HG03469 (cell line): ENCODE measurements around the gene PPP1R15B.

ENCODE experiments used
- ATAC-seq: cut with Tn5 transposase; IDR thresholded peaks from one replicate; pipeline ENCODE4 v1.9.1; 2021; ENCODE audit warnings: mild to moderate bottlenecking, moderate library complexity, moderate number of reproducible peaks; ENCODE audit not compliant: unreplicated experiment

PPP1R15B gene

DNA sequence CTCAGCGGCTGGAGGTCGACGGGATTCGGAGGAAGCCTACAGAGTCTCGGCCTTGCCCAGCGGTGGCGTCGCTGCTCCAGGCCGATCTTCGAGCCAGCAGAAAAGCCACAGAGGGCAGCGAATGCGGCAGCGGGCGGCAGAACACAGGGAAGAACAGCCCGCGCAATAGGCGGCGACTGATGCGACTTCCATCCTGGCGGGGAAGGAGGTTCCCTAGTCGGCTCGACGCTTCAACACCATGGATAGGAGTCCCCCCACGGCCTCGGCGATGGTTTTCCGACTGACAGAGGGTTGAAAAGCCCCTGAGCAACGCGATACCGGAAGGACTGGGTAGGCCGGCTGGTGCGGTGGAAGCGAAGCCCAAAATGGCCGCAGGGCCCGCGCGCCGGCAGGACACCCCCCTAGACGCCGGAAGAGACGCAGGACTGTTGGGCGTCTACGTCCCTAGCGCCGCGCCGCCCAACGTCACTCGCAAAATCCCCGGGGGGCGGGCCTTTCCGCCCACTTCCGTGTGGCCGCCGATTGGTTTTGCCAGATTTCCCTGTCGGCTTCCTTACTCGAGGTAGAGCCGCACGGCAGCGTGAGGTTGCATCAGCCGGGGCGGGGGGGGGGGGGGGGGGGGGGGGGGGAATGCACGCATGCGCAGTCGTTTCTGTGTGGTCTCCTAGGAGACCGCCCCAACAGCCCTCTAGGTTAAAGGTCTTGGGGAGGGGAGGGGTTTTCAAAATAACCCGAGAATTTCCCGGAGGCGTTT lies at the start of gene PPP1R15B:
Gene PPP1R15B (minus strand): TSS at position 367 of the 754 bp plus-strand sequence. CDS start 406 bp downstream, outside the sequence.
- peak; percentile 79 for ATAC-seq

DNA sequence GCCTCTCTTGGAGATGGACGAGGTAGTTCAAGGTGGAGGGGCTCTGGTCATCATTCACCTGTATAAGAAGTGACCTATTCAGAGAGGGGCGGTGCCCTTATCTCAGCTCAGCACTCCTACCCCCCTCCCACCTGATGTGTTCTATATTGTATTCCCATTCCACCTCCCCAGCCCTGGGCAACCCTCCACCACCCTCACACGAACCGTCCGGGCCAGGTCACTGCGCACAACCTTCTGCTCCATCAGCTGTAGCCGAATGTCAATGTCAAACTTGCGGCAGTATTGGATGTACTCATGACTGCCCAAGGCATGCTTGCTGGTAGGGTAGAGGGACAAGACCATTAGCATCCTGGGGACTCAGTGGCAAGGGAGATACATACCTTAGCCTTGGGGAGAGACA lies 48.7 kb upstream of the PPP1R15B start:
- no peak for ATAC-seq

DNA sequence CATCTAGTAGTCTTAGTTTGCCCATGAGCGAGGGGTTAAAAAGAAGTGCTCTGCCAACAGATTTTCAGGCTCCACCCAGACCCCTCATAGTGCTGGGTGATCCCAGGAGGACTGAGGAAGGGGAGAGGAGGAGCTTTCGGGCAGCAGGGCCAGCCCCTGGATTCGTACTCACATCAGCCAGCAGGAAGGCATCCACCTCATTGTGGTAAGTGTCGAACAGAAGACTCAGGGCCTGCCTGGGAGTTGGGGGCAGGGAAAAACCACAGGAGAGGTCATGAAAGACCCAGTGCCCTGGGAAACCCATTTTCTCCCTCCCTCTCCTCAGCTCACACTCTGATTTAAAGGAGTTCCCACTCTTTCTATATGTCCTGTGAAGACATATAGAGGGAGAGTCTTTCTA lies 48.1 kb upstream of the PPP1R15B start:
- ATAC-seq = no peak

DNA sequence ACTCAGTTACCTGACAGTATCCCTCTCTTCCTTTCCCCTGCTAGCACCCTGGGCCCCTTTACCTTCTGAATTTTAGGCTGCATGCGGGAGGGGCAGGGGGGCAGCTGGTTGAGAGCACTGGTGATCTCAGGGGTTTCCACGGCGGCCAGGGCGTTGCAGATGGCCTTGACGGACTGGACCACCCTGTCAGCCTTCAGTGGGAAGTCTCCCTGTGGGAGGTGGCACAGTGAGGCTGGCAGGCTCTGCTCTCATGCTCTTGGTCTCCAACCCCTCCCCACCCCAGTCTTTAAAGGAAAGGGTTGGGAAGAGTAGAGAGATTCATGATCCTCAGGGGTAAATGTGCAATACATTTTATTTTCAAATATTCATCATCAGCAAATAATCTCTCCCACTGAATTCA lies 46.0 kb upstream of the PPP1R15B start:
- ATAC-seq = no peak

DNA sequence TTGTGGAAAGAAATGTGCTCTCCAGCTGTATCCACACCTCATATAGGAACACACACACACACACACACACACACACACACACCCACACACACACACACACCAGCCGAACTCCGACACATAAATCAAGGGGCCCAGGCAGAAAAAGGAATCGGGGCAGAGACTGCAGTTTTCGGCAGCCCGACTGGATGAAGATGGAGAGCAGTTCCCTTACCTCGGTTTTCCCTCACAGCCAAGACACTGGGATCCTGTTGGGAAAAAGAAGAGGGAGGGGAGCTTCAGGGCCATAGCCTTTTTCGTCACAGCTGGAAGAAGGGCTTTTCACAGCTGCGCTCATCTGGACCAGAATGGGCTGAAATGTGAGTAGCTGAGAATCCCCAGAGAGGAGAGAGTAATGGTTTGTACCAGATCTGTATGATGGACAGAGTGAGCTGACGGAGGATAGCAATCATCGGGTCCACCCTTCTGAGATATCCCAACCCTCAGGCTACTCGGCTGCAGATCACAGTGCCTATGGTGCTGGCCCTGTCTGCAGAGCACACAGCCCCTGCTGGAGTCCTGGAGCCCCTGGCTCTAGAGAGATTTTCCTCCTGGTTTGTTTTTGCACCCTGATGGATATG lies 45.3 kb upstream of the PPP1R15B start:
- no peak for ATAC-seq

DNA sequence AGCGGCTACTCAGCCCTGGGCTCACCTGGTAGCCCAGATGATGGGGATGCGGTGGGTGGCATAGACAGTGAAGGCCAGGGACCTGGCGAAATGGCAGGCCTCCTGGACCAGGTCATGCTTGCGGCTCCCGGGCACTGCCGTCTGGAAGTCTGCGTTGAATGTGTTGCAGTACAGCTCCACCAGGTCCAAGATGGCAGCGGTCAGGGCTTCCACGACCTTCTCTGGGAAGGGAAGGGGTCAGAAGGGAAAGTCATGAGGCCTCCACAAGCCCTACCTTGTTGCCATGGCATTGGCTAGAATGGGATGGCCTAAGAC lies 44.2 kb upstream of the PPP1R15B start:
- no peak for ATAC-seq

DNA sequence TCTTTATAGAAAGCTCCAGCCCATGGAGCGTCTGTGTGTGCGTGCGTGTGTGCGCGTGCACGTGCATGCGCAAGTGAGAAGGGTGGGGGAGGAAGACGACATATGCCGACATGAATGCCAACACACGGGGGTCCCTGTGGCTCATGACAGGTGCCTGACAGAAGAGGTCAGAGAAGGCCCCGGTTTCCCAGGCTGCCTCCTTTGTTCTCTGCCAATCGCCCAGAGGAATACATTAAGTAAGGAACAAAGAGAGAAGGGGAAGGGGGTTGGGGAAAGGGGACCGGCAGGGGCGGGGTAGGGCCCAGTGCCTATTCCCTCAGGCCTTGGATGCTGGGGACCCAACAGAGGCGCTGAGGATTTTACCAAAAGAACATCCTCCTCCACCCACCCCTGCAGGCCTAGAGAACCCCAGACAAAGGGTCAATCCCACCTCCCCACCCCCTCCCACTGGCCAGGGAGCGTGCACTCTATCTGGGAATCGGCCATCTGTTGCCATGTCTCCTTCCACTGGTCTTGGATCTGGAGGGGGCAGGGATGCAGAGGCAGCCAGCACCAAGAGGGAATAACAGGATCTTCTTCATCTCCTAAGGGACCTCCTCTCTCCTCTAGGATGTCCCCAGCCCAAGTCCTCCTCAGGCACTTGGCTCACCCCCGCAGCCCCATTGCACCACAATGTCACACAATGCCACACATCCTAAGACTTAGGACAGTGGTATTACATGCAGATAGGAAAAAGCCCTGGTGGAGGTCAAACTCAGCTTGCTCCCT lies 43.6 kb upstream of the PPP1R15B start:
- ATAC-seq = no peak

DNA sequence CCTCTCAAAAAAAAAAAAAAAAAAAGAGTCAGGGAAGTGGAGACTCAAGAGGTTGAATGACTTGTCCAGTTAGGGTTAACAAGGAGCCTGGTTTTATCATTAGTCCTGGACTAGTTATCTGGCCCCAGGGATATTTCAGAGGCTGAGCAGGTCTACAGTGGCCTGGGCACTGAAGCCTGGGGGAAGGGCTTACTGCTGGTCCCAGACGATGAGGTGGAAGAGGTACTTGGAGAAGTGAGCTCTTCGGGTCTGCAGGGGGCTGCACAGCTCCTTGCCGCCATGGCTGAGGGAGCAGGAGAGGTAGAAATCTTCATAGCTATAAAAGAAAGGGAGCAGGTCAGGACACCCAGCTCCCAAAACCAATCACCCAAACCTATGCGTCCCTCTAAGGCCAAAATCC lies 42.9 kb upstream of the PPP1R15B start:
- no peak for ATAC-seq

DNA sequence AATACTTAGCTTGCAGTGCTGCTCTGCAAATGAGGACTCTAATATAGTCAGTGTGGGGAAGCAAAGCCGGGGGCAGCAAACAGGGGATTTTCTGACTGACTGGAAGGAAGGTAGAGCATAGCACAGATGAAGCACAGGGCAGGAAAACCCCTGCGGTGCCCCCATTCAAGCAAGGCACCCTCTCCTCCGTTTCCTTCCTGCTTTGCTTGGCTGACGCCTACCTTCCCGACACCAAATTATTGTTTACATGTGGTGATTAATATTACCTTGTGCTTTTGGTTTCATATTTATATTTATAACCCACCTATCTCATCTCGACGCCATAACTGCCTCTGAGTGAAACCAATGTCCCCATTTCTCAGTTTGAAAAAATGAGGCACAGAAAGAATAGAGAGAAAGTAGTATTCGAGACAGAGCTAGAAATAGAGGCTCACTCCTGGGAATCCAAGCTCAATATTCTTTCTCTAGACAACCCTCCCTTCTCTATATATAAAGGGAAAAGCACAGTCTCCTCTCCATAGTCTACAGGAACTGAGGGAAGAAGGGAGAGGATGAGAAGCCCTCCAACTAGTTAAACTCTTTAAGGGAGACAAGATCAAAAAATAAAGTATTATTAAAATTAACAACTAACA lies 41.6 kb upstream of the PPP1R15B start:
- ATAC-seq = peak; percentile 55

DNA sequence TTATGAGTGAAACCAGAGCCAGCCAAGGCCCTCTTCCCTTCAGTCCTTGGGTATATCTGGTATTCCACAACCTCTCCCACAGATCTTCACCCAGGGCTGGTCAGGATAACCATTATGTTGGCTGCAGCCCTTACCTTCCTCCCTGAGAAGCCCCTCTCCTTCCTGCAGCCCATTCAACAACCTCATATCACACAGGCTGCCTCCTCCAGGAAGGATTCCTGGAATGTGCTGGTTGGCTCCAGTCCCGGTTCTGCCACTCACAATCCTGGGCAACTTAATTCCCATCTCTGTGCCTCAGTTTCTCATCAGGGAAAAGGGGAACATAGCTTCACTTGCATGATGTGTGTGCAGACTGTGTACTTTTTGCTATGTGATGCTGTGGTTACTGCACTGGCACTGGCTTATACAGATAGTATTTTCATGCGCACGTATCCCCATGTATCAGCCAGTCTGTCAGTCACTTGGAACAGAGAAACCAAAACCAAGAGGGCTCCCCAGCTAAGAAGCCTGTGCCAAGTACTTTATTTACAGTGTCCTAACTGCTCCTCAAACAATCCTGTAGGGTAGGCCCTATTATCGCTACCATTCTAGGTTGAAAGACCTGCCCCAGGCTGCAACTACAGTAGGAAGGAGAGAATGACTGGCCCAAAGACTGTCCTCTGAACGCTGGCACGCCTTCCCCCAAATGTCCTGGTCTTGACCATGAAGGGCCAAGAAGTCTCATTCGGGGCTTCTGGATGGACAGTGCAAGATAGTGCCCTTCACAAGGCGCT lies 39.9 kb upstream of the PPP1R15B start:
- ATAC-seq = no peak

DNA sequence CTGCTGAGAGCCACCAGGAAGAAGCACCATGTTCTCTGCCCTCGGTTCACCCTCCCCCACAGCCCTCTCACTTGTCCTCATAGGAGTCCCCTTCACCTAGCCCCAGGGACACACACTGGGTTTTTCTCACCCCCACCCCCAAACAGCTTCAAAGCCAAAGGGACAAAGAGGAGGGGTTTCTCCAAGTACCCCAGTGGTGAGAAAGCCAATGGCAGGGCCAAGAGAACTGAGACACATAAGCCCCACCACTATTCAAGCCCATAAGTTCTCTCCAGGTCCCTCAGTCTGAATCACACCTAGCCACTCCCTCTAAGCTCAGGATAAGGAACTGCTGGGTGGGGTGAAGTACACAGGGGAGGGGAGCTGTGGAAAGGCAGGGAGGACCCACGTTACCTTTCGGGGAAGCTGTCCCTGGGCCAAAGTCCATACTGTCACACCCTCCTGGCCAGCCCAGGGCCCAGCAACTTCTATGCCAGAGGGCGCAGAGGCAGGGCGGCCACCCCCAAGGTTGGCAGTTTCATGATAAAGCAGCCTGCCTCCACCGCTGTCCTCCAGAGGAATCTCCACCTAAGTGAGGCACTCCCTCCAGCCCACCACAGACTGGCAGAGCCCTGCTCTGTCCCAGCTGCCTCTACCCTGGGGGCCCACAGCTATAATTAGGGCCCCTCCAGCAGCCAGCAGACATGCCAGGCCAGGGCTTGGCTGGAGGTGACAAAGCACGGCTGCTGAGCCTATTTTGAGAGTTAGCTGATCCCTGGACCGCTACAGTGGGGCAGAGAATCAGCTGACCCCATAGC lies 39.0 kb upstream of the PPP1R15B start:
- no peak for ATAC-seq

DNA sequence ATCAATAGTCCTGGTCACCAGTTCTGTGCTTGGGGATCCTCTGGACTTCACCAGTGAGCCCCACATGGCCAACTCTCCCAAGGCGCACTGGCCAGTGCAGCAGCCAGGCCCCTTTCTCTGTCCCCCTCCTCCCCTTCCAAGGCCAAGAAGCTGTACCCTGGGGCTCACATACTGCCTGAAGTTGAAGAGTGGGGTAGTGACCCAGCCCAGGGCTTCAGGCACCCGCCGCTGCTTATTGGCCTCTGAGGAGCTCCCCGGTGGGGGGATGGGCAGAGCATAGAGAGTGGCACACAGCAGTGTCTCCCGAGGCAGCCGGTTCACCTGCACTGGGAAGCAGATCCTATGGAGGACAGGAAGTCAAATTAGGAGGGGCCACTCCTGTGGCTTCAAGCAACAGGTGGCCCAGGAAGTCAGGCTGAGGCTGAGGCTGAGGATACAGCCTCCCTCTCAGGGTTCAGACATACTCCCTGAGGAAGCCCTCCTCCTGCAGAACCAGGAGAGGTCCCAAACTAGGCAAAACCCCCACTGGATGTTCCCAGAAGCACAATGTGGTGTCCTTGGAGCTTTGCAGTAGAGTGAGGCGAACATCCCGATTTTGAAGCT lies 38.2 kb upstream of the PPP1R15B start:
- no peak for ATAC-seq

DNA sequence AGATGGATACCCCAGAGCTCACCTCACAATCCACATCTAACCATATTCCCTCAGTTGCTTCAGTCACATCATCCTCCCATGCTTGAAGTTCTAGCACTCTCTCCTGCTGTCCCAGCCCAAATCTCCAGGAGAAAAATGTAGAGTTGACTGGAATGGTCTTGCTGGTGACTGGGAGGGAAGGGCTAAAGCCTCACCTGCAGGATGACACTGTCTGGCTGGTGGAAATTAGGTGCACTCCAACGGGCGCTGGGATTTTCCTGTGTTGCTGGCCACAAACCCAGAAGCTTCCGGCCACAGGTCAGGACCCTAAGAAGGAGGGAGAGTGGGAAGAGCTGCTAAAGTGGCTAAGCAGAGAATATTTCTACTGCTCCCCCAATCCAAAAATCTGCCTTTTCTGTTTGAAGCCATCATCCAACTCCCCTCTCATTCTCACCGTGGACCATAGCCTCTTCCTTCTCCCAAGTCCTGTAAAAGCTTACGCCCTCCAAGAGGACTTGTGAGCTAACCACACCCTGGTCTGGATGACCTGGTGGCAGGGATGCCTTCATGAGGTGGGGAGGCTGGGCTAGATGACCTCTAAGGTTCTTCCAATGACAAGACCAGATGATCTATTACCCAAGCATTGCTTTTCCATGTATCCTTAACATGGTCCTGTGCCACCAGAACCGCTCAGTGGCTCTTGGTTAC lies 37.5 kb upstream of the PPP1R15B start:
- ATAC-seq = no peak

DNA sequence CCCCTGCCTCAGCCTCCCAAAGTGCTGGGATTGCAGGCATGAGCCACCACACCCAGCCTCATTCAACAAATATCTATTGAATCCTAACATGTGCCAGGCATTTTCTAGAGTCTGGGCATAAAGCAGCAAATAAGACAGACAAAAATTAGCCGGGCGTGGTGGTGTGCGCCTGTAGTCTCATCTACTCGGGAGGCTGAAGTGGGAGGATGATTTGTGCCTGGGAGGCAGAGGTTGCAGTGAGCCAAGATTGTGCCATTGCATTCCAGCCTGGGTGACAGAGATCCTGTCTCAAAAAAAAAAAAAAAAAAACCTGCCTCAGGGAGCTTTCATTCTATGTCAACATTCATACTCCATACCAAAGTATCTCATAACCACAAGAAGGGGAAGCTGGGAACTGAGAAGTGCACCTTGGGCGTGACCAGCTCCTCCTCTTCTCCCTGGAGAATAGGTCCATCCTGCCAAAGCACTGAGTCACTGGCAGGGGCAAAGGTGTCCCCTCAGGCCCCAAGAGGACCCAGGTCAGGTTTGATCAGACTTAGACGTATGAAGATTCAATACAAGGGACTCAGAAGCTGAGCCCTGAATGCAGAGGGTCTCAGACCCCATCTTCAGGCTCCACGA lies 36.8 kb upstream of the PPP1R15B start:
- no peak for ATAC-seq

DNA sequence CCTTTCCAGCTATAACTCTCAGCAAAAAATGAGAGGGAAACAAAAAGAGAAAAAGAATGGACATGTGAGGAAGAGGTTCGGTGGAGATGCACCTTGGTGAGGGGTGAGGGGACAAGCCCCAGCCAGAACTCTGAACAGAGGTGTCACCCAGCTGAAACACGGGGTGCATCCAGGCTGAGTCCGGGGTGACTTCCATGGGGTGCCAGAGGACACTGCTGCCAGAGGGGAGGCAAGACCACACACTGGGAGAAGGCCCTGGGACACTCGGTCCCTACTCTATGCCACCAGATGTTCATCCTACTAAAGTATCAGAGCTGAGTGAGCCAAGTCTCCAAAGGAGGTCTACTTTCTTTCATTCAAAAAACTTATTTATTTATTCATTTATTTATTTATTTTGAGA lies 36.1 kb upstream of the PPP1R15B start:
- ATAC-seq = no peak

DNA sequence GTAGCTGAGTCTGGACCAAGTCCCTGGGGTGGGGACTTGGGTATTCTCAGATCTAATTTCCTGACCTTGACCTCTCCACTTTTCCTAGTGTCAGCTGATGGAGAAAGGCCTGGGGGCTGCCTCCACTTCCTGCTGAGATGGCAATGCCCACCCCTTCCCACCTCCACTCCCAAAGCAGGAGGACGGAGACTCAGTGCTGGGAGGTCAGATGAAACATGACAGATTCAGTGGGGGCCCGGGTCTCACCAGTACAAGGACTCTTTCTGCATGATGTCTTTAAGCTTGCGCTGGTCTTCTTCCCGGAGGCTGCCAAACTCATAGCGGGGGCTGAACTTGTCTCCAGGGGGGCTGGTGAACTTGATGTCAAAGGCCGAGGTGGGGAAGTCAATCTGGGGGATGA lies 35.6 kb upstream of the PPP1R15B start:
- ATAC-seq = no peak

DNA sequence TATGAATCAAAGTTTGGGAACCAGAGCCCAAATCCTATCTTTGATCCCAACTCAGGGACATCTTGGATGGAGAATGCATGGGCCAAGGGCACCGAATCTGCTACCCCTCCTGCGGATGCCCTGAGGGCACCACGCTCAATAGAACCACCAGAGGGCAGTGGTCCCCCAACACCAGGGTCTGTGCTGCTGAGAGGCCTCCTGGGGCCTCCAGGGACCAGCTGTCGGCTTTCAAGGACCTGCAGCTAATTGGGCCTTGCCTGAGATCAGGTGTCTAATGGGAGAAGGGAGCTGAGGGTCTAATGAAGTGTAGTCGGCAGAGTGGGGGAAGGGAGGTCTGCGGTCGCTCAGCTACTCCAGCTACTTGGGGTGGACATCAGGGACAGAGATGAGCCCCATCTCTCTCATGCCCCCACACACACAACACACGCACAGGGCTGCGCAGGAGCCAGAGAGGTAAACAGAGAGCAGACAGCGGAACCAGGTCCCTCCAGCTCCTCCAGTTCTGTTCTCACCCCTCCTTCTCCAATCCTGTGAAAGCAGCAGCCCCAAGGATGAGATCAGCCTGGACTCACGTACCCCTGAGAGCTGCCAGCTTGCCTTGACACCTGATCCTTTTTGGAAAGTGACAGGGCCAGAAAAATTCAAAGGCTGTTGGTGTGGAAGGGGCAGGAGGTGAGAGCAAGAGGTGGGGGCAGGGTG lies 34.9 kb upstream of the PPP1R15B start:
- peak; percentile 39 for ATAC-seq

DNA sequence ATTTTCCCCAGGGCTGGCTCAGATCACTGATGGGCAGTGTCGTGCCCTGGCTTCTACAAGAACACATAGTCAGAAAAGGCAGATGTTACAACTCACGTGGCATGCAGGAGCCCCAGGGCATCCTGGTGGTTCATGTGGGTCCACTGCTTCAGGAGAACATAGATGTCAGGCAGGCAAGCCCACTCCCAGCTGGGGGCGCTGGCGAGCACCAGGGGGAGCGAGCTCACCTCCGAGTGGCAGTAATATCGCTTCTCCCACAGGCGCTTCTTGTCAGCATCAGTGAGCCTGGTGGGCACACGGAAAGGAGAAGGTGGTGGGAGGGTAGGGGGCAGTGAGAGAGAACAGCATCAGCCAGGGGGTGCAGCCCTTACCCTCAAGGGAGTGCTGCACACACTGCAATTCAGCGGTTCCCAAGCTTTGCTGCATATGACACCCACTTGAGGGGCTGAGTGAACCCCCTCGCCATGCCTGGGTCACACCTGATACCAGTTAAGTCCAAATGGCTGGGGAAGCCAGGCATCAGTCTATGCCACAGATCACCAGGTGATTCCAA lies 34.3 kb upstream of the PPP1R15B start:
- no peak for ATAC-seq
